Gastrocnemius medialis (tissue), 4 donors: ENCODE data around the gene OR12D2. TPM values are rescaled to one million over a fixed set of nuclear protein-coding genes. Genes with fewer than 3 reads are reported as not detected.
"Not testable (repeated sequence)": the region's sequence is repeated elsewhere in the genome, so short reads cannot be mapped to it uniquely, and the experiment has no call there.

Source experiments
- ATAC-seq, 2 donors: fragments of 150-250 bp; one replicate each; pipeline ENCODE4 v1.9.1; 2016
- DNase-seq, 2 donors: peaks; one replicate each; pipeline ENCODE4 v3.0.0-alpha.2; 2019
- H3K27ac ChIP-seq, 4 donors: fragments of 200-600 bp; sonication (generic); 1 replicate in 1 of 4; 2 replicates in 3 of 4; pipeline ENCODE4 v1.5.1; 2016 to 2018; ENCODE audit warnings: mild to moderate bottlenecking in 2 of 4, moderate library complexity in 1 of 4
- H3K27me3 ChIP-seq, 3 donors: fragments of 200-600 bp; sonication (generic) in 2 of 3; 1 replicate in 1 of 3; 2 replicates in 2 of 3; pipeline versions ENCODE4 v1.5.1 to v1.6.0; 2016 to 2019; ENCODE audit warnings: mild to moderate bottlenecking in 1 of 3, moderate library complexity in 1 of 3
- H3K36me3 ChIP-seq, 2 donors: fragments of 200-600 bp; sonication (generic) in 1 of 2; one replicate each; pipeline ENCODE4 v1.5.1; 2017 to 2018
- H3K4me1 ChIP-seq, 2 donors: fragments of 200-600 bp; sonication (generic) in 1 of 2; one replicate each; pipeline ENCODE4 v1.5.1; 2016 to 2017; ENCODE audit warnings: mild to moderate bottlenecking in 2 of 2
- H3K4me3 ChIP-seq, 4 donors: fragments of 200-600 bp; sonication (generic) in 3 of 4; 1 replicate in 1 of 4; 2 replicates in 3 of 4; pipeline ENCODE4 v1.5.1; 2016 to 2019; ENCODE audit warnings: mild to moderate bottlenecking in 2 of 4
- H3K9me3 ChIP-seq, 3 donors: fragments of 200-600 bp; sonication (generic) in 2 of 3; 1 replicate in 1 of 3; 2 replicates in 2 of 3; pipeline ENCODE4 v1.5.1; 2016 to 2019
- CTCF ChIP-seq, 5 experiments: fragments of 450-650 bp in 3 of 5; fragments of 200-600 bp in 2 of 5; sonication (generic) in 2 of 5; IDR thresholded peaks in 4 of 5; conservative IDR thresholded peaks in 1 of 5; 1 replicate in 4 of 5; 2 replicates in 1 of 5; pipeline ENCODE4 v1.5.1; 2016 to 2019; ENCODE audit warnings: antibody characterized with exemption in 5 of 5, mild to moderate bottlenecking in 3 of 5, moderate library complexity in 3 of 5
- POLR2A ChIP-seq, 2 donors: fragments of 450-650 bp; IDR thresholded peaks; one replicate each; pipeline ENCODE4 v1.6.1; 2017; ENCODE audit warnings: antibody characterized with exemption in 2 of 2, mild to moderate bottlenecking in 2 of 2, moderate library complexity in 2 of 2
- in situ Hi-C, 4 donors: fragments of 200-750 bp; cut with MboI; loops; one replicate each; pipeline versions ENCODE4 v1.15.0 to v1.8.0; 2017; ENCODE audit warnings: low sequenced_read_pairs in 4 of 4
- intact Hi-C: fragments of 100-400 bp; cut with DNase I; formaldehyde crosslinking; loops from one replicate; pipeline ENCODE4 v1.15.1; 2023; ENCODE audit warnings: low total_unique reads
- total RNA-seq, 4 donors: library from RNA; depleted of rRNA; stranded (reverse); fragments of >200 nt; gene quantifications; one replicate each; pipeline versions ENCODE4 v1.1.0 to v1.2.3, GENCODE V29; 2016

The OR12D2 gene
- total RNA-seq, 4 donors from 2014 or later = not detected

DNA sequence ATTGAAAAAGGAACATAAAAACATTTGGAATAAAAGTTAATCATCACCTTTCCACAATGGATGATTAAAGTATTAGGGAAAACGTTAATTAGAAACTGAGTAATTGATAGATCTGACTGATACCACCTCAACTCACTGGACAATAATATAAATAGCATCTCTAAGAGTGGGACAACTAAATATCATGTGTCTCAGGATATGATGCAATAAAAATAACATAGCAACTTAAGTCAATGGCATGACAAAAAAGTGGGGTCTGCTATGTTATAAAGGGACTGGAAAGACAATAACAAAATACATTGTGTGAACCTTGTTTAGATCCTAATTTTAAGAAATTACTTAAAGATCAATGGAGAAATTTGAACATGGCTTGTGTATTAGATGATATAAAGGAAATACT is 29.6 kb downstream of the OR12D2 start:
- Histone ChIP-seq H3K4me3 (no peak overlapping the region), H3K27ac (no peak overlapping the region), H3K27me3 (no peaks in the 10 kb centered on the region), H3K4me1 (no peaks in the 10 kb centered on the region), H3K36me3 (no peaks in the 10 kb centered on the region), H3K9me3 (no peaks in the 10 kb centered on the region)
- ATAC-seq (no peak), DNase-seq (no peak)
- in situ Hi-C loops (no loop called here), intact Hi-C loops (no loop called here)
- no peak for TF ChIP-seq POLR2A (IDR thresholded peaks at IDR 0.05)
- TF ChIP-seq CTCF (IDR thresholded peaks at IDR 0.05 in 4 of 5, conservative IDR thresholded peaks at IDR 0.05 in 1 of 5) = no peak

DNA sequence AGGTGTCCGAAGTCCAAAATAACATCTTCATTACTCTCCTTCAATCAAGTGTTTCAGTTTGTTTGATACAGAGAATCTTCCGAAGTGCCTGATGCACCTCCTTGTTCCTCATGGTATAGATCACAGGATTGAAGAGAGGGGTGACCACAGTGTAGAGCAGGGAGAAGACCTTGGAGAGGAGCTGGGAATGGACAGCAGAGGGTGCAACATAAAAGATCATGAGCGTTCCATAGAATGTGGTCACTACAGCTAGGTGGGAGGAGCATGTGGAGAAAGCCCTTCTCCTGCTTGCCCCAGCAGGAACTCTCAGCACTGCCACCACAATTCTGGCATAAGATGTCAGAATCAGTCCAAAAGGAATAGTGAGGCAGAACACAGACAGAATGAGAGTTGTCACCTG is 31.2 kb downstream of the OR12D2 start:
- Histone ChIP-seq H3K27me3 (no peaks in the 10 kb centered on the region), H3K36me3 (no peaks in the 10 kb centered on the region), H3K27ac (no peak overlapping the region), H3K4me1 (no peaks in the 10 kb centered on the region), H3K9me3 (no peaks in the 10 kb centered on the region), H3K4me3 (no peak overlapping the region)
- DNase-seq = no peak
- intact Hi-C loops (no loop called here), in situ Hi-C loops (no loop called here)
- TF ChIP-seq POLR2A (IDR thresholded peaks at IDR 0.05) (no peak), CTCF (IDR thresholded peaks at IDR 0.05 in 4 of 5, conservative IDR thresholded peaks at IDR 0.05 in 1 of 5) (no peak)
- ATAC-seq = no peak

DNA sequence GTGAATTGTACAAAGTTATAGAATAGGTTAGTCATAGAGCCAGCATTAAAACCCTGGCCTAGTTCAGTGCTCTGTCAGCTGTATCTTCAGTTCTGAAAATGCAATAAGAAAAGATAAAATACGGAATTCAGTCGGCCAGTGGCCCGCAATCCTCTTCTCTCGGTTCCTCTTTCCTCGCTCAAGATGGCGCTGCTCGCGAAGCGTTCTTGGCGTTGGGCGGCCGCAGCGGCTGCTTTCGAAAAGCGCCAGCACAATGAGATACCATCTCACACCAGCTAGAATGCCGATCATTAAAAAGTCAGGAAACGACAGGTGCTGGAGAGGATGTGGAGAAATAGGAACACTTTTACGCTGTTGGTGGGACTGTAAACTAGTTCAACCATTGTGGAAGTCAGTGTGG is 41.3 kb downstream of the OR12D2 start:
- DNase-seq, H3K4me1 ChIP-seq, H3K4me3 ChIP-seq, H3K27ac ChIP-seq, H3K27me3 ChIP-seq, H3K9me3 ChIP-seq, H3K36me3 ChIP-seq, intact Hi-C loops, ATAC-seq, in situ Hi-C loops: not testable (repeated sequence)

- in situ Hi-C loops = no loop called here
- no peak for TF ChIP-seq CTCF (IDR thresholded peaks at IDR 0.05 in 4 of 5, conservative IDR thresholded peaks at IDR 0.05 in 1 of 5)
- TF ChIP-seq POLR2A (IDR thresholded peaks at IDR 0.05) = no peak
- no peaks in the 10 kb centered on the region for H3K9me3 ChIP-seq
Observed at GRCh38 chr6:29439006-29439405, 43.6 kb downstream of the OR12D2 start, which contains the start of gene OR10C1. OR10C1 (plus strand) TSS chr6:29439306; CDS start chr6:29440016, 710 bp downstream.

GRCh38 chr6:29442719-29443118 is 47.3 kb downstream of the OR12D2 start:
- ATAC-seq (no peak), DNase-seq (no peak)
- TF ChIP-seq CTCF (IDR thresholded peaks at IDR 0.05 in 4 of 5, conservative IDR thresholded peaks at IDR 0.05 in 1 of 5) (no peak), POLR2A (IDR thresholded peaks at IDR 0.05) (no peak)
- no peaks in the 10 kb centered on the region for H3K27me3 ChIP-seq
- H3K4me3 ChIP-seq = no peak overlapping the region
- in situ Hi-C loops (no loop called here), intact Hi-C loops (no loop called here)
- H3K36me3 ChIP-seq = no peaks in the 10 kb centered on the region
- H3K27ac ChIP-seq = no peak overlapping the region
- H3K9me3 ChIP-seq = no peaks in the 10 kb centered on the region
- no peaks in the 10 kb centered on the region for H3K4me1 ChIP-seq

More at GRCh38 chr6:29439006-29439405, 43.6 kb downstream of the OR12D2 start, which contains the start of gene OR10C1:
- intact Hi-C loops = no loop called here
- no peak for ATAC-seq
- no peak for DNase-seq
- no peaks in the 10 kb centered on the region for H3K4me1 ChIP-seq
- H3K36me3 ChIP-seq = no peaks in the 10 kb centered on the region
- H3K27ac ChIP-seq = no peak within 1 kb of the TSS
- H3K4me3 ChIP-seq = no peak within 1 kb of the TSS
- no peaks in the 10 kb centered on the region for H3K27me3 ChIP-seq

GRCh38 chr6:29444031-29444430 is 48.6 kb downstream of the OR12D2 start:
- H3K4me3 ChIP-seq, H3K36me3 ChIP-seq, DNase-seq, H3K27ac ChIP-seq, intact Hi-C loops, in situ Hi-C loops, H3K9me3 ChIP-seq, H3K4me1 ChIP-seq, H3K27me3 ChIP-seq, ATAC-seq: not testable (repeated sequence)
